GM12892 (cell line): ENCODE measurements around the gene MKX.

Experiments
- POLR2A ChIP-seq: IDR thresholded peaks from 2 replicates; pipeline ENCODE4 v1.6.1; 2011; ENCODE audit warnings: low read depth, low read length, control low read depth
- POLR2AphosphoS5 ChIP-seq: IDR thresholded peaks from 2 replicates; pipeline ENCODE4 v1.6.1; 2011; ENCODE audit warnings: low read depth, low read length, control low read depth

DNA sequence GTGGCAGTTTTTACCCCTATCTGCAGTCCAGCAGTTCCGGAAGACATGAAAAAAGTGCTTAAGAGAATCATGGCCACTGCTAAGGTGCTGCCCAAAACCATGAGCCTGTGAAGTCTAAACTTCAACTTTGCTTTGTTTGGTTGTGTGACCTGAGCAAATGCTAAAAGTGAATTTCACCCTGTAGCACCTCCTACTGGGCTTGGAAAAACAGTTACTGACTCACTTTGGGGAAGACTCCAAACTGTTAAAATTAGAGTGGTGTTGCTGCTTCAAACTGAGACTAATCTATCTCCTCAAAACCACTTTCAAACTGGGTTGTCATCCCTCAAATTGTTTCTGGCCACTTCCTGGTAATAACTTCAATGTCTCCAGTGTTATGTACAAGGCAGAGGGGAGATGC, 21.3 kb downstream of the MKX start:
- no peak for TF ChIP-seq POLR2A
- no peak for TF ChIP-seq POLR2AphosphoS5
